Fibroblast of villous mesenchyme (primary cell): Measurements from ENCODE around the gene RXFP1. TPM values are rescaled to one million over a fixed set of nuclear protein-coding genes. Genes with fewer than 3 reads are reported as not detected.

Source experiments
- DNase-seq: peaks from one replicate; pipeline ENCODE4 v3.0.0-alpha.2; 2010; ENCODE audit warnings: low read depth
- H3K4me3 ChIP-seq: 2 replicates; pipeline ENCODE4 v1.5.1; 2011; ENCODE audit warnings: low read depth, mild to moderate bottlenecking, low read length
- CTCF ChIP-seq: IDR thresholded peaks from 2 replicates; pipeline ENCODE4 v1.5.1; 2012; ENCODE audit warnings: low read depth, mild to moderate bottlenecking, low read length; ENCODE audit not compliant: insufficient read depth
- small RNA-seq: library from RNA; depleted of rRNA; stranded (forward); fragments of <200 nt; gene quantifications from one replicate; pipeline ENCODE3, GENCODE V24; 2012
- total RNA-seq: library from RNA; depleted of rRNA; stranded (reverse); fragments of >200 nt; gene quantifications from 2 replicates; pipeline ENCODE4 v1.2.3, GENCODE V29; 2012

Gene RXFP1
- total RNA-seq, 1 donor = 1.7 TPM

GRCh38 chr4:158688813-158689212 is 167.1 kb downstream of the RXFP1 start:
- no peak overlapping the region for H3K4me3 ChIP-seq
- no peak for TF ChIP-seq CTCF
- no peak for DNase-seq

Small RNAs within 50 kb of the gene (small RNA-seq; reads per million reads assigned to genes)
- 0.28 reads per million for gene RF00012

Other genes starting within 250 kb of the RXFP1 start
- 13.2 and 19.0 TPM in 2 replicates for gene C4orf46, start 150.0 kb downstream of the RXFP1 start, total RNA-seq
- 20.9 and 25.9 TPM in 2 replicates for gene ETFDH, start 150.4 kb downstream of the RXFP1 start, total RNA-seq
- 15.8 and 27.2 TPM in 2 replicates for gene PPID, start 201.5 kb downstream of the RXFP1 start, total RNA-seq
- 24.6 and 43.5 TPM in 2 replicates for gene FNIP2, start 247.1 kb downstream of the RXFP1 start, total RNA-seq